Effector memory CD4-positive, alpha-beta T cell (primary cell): Measurements from ENCODE around the gene TXNRD3.

Experiments
- DNase-seq, 3 donors: peaks; one replicate each; pipeline ENCODE4 v3.0.0-alpha.2; 2020
- H3K27ac ChIP-seq: 2 replicates; pipeline ENCODE4 v1.7.0; 2013; ENCODE audit warnings: mild to moderate bottlenecking, low read length, moderate library complexity; ENCODE audit not compliant: insufficient read depth, poor library complexity, severe bottlenecking
- H3K27me3 ChIP-seq: replicated peaks from 2 replicates; pipeline ENCODE4 v1.7.0; 2013; ENCODE audit warnings: mild to moderate bottlenecking, low read length; ENCODE audit not compliant: insufficient read depth, control insufficient read depth, poor library complexity, severe bottlenecking
- H3K36me3 ChIP-seq: 2 replicates; pipeline ENCODE4 v1.7.0; 2013; ENCODE audit warnings: mild to moderate bottlenecking, low read length, moderate library complexity; ENCODE audit not compliant: control insufficient read depth, insufficient read depth
- H3K4me1 ChIP-seq: 2 replicates; pipeline ENCODE4 v1.7.0; 2013; ENCODE audit warnings: low read length, mild to moderate bottlenecking; ENCODE audit not compliant: control insufficient read depth, insufficient read depth, poor library complexity, severe bottlenecking
- H3K4me3 ChIP-seq: 2 replicates; pipeline ENCODE4 v1.7.0; 2013; ENCODE audit warnings: low read length, low read depth, mild to moderate bottlenecking; ENCODE audit not compliant: insufficient read depth, poor library complexity, severe bottlenecking
- H3K9me3 ChIP-seq: 2 replicates; pipeline ENCODE4 v1.7.0; 2013; ENCODE audit warnings: mild to moderate bottlenecking, low read length, moderate library complexity; ENCODE audit not compliant: control insufficient read depth

TXNRD3 gene

DNA sequence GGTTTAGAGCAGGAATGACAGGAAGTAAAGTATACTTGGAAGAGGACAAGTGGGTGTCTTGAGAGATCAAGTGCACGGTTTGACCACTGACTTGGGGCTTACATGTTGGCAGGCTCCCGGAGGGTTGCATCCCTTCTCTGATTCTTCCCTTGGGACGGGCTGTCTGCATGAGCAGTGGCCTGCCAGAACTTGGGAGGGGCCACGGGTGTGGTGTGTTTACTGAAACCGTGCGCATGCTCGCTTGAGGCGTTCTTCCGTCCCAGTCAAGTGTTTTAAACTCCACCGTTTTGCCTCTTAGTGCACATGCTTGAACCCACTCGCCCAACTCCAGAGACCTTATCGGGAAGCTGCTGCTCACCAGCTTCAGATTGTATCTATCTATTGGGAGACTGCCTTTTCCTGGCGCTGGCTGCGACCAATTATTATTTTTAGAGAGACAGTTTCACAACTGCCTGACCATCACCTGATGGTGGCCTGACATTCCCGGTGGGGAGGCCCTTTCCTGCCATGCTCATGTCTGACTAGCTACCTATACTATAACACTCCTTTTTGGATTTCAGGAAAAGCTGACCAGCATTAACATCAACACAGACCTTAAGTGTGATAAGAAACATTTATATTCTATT is 81.3 kb downstream of the TXNRD3 start:
- no peaks in the 10 kb centered on the region for H3K4me1 ChIP-seq
- no peak for DNase-seq
- no peaks in the 10 kb centered on the region for H3K36me3 ChIP-seq
- H3K4me3 ChIP-seq = no peak overlapping the region
- H3K9me3 ChIP-seq = no peaks in the 10 kb centered on the region
- no peak overlapping the region for H3K27ac ChIP-seq
- peaks cover 3% of the 10 kb centered on the region for H3K27me3 ChIP-seq

DNA sequence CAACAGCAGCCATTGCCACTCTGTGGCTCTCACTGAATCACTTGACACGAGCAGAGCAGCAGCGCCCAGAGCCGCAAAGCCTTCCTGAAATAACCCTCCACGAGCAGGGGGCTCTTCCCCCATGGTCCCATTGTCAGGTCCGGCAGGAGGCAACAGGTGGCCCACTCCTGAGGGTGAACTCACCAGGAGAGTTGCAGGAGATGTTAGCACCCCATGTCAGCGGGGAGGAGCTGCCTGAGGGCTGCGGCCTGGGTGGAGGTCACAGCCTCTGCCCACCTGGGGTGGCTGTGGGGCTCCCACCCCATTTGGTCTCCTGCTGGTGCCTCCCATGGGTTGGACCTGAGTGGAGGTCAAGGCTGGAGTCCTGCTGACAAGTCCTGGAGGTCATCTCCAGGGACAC is 83.8 kb downstream of the TXNRD3 start:
- Histone ChIP-seq H3K27me3 (peaks cover 3% of the 10 kb centered on the region), H3K36me3 (no peaks in the 10 kb centered on the region), H3K27ac (no peak overlapping the region), H3K9me3 (no peaks in the 10 kb centered on the region), H3K4me1 (no peaks in the 10 kb centered on the region), H3K4me3 (no peak overlapping the region)
- no peak for DNase-seq

DNA sequence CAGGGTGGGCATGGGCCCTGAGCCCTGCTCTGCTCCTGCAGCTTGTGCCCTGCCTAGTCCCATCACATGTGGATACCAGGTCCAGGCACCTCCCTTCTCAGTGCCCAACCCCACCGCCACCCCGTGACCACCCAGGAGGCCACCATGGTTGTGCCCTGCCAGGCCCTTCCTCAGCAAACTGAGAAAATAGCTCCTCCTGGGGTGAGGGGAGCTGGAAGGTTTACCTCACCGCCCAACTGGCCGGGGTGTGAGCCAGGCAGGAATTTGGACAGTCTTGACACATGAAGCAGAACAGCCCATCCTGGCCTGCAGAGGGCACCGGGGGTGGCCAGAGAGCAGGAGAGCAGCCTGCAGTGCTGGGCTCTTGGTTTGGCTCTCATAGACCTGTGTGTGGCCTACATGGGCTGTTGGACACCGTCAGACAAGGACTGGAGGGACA is 84.8 kb downstream of the TXNRD3 start:
- Histone ChIP-seq H3K9me3 (no peaks in the 10 kb centered on the region), H3K27ac (no peak overlapping the region), H3K4me3 (no peak overlapping the region), H3K4me1 (no peaks in the 10 kb centered on the region), H3K36me3 (no peaks in the 10 kb centered on the region), H3K27me3 (peaks cover 3% of the 10 kb centered on the region)
- no peak for DNase-seq

DNA sequence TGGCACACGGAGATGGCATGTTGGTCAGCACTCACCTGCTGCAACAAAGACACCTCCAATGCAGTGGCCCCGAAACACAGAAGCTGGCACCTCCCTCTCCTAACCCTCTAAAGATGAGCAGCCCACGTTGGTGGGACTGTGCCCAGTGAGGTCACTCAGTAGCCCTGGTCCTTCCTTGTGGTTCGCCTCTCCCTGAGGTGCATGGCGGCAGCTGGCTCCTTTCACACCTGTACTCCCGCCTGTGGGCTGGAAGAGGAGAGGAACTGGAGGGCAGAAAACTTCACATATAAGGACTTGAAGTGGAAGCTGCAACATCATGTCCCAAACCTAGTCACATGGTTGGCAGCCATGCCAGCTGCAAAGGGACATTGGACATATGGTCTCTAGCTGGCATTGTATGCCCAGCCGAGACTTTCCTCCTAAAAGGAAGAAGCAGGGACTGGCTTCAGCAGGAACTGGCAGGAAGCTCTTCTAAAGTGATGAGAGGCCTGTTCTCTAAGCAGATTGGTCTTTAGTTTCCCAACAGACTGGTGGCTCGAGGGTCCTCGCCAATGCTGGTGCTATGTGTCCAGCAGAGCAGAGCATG is 85.4 kb downstream of the TXNRD3 start:
- no peaks in the 10 kb centered on the region for H3K36me3 ChIP-seq
- H3K27me3 ChIP-seq = peaks cover 3% of the 10 kb centered on the region
- DNase-seq = no peak

DNA sequence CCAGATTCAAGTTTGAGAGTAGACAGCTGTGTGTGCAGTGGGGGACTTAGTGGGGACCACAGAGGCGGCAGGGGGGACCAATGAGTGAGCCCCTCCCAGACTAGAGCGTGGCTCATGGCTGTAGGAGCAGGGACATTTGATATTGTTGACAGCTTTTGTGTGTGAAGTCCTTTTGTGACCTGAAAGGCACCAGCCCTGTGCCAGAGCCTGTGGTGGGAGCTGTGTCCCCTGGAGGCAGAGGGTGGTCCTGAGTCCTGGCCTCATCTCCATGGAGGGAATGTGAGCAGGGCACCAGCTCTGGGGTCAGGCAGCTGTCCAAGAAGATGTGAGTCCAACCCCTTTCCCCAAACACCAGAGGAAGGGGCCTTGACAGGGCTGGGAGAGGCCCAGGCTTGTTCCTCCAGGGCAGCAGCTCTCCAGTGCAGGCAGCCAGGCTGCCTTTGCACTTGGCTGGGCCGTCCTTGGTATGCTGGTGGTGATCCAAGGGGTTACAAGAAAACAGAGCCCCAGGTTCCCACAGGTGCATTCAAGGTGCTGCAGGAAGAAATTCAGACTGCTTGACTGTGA is 86.1 kb downstream of the TXNRD3 start:
- Histone ChIP-seq H3K4me1 (no peaks in the 10 kb centered on the region), H3K27me3 (peaks cover 3% of the 10 kb centered on the region), H3K36me3 (no peaks in the 10 kb centered on the region), H3K9me3 (no peaks in the 10 kb centered on the region), H3K27ac (no peak overlapping the region), H3K4me3 (no peak overlapping the region)
- no peak for DNase-seq

More for the DNA sequence above, 85.4 kb downstream of the TXNRD3 start:
- Histone ChIP-seq H3K27ac (no peak overlapping the region), H3K4me3 (no peak overlapping the region), H3K9me3 (no peaks in the 10 kb centered on the region), H3K4me1 (no peaks in the 10 kb centered on the region)

DNA sequence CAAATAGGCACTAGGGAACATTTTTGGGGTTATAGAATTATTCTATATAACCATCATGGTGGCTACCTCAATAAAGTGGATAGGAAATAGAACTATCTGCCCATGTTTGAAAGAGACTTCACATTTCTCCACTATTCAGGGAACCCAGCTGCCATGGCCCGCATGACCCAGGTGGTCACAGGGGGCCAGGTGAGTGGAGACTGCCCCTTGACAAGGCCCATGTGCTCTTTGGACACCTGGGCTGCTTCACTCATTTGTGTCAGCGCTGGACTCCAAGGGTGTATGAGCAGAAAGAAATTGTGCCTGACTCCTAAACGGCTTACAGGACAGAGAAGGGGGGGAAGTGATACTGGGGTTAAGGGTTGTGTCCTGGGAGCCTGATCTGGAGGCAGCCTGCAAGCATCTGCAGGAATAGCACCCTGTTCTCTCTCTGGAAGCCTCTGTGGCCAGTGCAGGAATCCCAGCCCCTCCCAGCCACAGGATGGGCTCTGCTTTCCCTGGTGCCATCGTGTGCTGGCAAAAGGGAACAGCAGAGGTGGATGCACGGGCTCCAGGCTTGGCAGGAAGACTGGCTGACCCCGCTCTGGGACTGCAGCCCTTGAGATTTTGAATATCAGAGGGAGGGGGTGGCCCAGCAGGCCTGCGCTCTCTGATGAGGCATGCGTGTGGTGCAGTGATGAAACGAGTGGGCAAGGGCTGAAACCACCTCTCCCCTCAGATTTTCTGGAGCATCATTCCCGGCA is 87.1 kb downstream of the TXNRD3 start:
- H3K4me1 ChIP-seq = no peaks in the 10 kb centered on the region
- H3K36me3 ChIP-seq = no peaks in the 10 kb centered on the region
- DNase-seq = no peak
- no peak overlapping the region for H3K4me3 ChIP-seq
- no peak overlapping the region for H3K27ac ChIP-seq
- H3K27me3 ChIP-seq = peaks cover 3% of the 10 kb centered on the region
- no peaks in the 10 kb centered on the region for H3K9me3 ChIP-seq

DNA sequence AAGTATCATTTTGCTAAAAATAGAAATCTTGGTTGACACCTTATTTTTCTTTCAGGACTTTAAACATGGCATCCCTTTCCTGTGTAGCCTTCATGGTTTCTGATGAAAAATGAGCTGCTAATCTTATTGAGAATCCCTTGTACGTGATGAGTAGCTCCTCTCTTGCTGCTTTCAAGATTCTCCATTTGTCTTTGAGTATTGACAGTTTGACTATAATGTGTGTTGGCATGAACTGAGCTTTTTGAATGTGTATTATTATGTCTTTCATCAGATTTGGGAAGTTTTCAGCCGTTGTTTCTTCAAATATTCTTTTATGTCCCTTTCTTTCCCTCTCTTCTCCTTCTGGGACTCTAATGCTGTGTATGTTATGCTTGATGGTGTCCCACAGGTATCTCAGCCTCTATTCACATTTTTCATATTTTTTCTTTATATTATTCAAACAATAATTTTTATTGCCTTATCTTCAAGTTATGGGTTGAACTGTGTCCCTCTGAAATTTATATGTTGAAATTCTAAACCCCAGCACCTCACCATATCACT is 92.1 kb downstream of the TXNRD3 start:
- Histone ChIP-seq H3K36me3 (no peaks in the 10 kb centered on the region), H3K27me3 (no peaks in the 10 kb centered on the region)

DNA sequence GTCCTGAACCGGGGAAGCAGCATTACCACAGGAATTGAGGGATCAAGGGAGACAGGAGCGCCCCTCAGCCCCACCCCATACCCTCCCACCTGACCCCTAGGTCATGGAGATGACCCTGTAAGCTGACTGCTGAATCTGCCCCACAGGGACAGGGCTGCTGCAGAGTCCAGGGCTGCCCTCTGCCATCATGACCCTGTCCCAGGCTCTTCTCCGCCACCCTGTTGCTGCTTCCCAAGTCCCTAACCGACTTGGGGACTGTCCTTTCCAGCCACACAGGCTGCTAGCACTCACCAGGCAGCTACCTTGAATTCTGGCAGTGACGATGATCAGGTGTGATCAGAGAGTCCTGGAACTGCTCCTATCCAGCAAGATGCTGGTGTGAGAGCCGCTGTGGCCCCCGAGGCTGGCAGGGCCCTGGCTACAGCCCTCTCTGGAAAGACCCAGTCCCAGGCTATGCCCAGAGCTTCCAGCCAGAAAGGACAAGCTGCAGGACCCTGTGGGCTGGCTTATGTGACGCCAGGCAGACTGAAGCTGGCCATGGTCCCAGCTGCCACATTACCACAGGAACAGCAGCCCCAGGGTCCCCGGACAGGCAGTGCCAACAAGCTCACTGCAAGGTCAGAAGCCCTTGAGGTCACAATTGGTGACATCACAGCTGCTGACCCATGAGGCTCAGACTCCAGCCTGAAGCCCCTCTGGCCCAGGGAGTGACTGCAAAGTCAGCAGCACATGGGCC is 96.4 kb downstream of the TXNRD3 start, which contains the start of gene C3orf22:
Gene C3orf22, minus strand, starts transcription at position 597 of the 736 bp plus-strand sequence. CDS start 5,542 bp downstream, outside the sequence.
- no peaks in the 10 kb centered on the region for H3K36me3 ChIP-seq
- no peaks in the 10 kb centered on the region for H3K4me1 ChIP-seq
- H3K27ac ChIP-seq = no peak within 1 kb of the TSS
- no peak for DNase-seq
- H3K4me3 ChIP-seq = no peak within 1 kb of the TSS
- H3K9me3 ChIP-seq = no peaks in the 10 kb centered on the region
- no peaks in the 10 kb centered on the region for H3K27me3 ChIP-seq

More for the DNA sequence above, 92.1 kb downstream of the TXNRD3 start:
- H3K9me3 ChIP-seq = no peaks in the 10 kb centered on the region
- no peak overlapping the region for H3K4me3 ChIP-seq
- no peak for DNase-seq
- H3K27ac ChIP-seq = no peak overlapping the region
- H3K4me1 ChIP-seq = no peaks in the 10 kb centered on the region

DNA sequence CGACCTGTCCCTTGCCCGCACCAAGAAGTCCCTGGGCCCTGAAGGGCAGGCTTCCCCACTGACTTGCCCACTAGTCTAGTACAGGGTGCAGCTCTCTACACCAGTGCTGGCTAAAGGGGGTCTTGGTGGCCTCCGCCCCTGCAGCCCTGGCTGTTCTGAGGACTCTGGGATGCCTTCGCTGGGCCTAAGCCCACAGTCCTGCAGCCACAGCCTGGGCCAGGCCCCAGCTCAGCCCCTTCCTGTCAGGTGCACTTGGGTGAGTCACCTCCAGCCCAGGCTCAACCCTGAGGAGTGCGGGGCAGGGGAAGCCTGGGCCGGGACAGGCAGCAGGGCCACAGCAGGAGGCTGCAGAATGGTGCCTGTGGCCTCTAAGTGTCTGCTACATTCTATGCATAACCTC is 97.2 kb downstream of the TXNRD3 start:
- no peak overlapping the region for H3K27ac ChIP-seq
- H3K4me3 ChIP-seq = no peak overlapping the region
- H3K36me3 ChIP-seq = no peaks in the 10 kb centered on the region
- no peaks in the 10 kb centered on the region for H3K9me3 ChIP-seq
- H3K27me3 ChIP-seq = no peaks in the 10 kb centered on the region
- DNase-seq = no peak
- no peaks in the 10 kb centered on the region for H3K4me1 ChIP-seq
